ENCODE data around the gene KLF3. TPM values are rescaled to one million over a fixed set of nuclear protein-coding genes. Genes with fewer than 3 reads are reported as not detected.
A peak's percentile ranks its signal among the peaks of the same experiment; 100 is the strongest.
"Not testable (repeated sequence)": the region's sequence is repeated elsewhere in the genome, so short reads cannot be mapped to it uniquely, and the experiment has no call there.

KLF3 gene
- total RNA-seq, 1 experiment from 2014 or later, result 37.5 TPM

- no peak for TF ChIP-seq EZH2 (IDR thresholded peaks at IDR 0.05; ENCODE audit: low read depth)
- BruUV-seq (replicated peaks), result no TSS peak
- Histone ChIP-seq H3K27ac (peak overlapping the region; percentile 78), H3K4me3 (no peak overlapping the region), H2AFZ (no peak overlapping the region), H3K27me3 (ENCODE audit: insufficient read depth, low read depth) (no peaks in the 10 kb centered on the region), H3K4me1 (replicated peaks; ENCODE audit: insufficient read depth) (peaks cover 58% of the 10 kb centered on the region), H3K9me2 (ENCODE audit: insufficient read depth) (no peaks in the 10 kb centered on the region), H4K20me1 (ENCODE audit: insufficient read depth) (no peaks in the 10 kb centered on the region), H3K36me3 (ENCODE audit: low read depth) (no peaks in the 10 kb centered on the region), H3F3A (ENCODE audit: insufficient read depth, low read depth) (peaks cover 41% of the 10 kb centered on the region), H3K9me3 (ENCODE audit: insufficient read depth, low read depth) (no peaks in the 10 kb centered on the region), H3K4me2 (peak overlapping the region; percentile 77), H3K79me2 (ENCODE audit: low read depth) (no peaks in the 10 kb centered on the region)
- POLR2A ChIA-PET (ENCODE audit: unreplicated experiment), result interaction anchor here (0.6 kb wide), 1 partner anchor 417 kb away, joined by 5 read pairs; no protein-coding TSS in a partner anchor
- intact Hi-C loops (cut with micrococcal nuclease; ENCODE audit: unreplicated experiment), result loop anchor here (2.0 kb wide), 1 partner anchor 46 kb away; no protein-coding TSS in a partner anchor
- CTCF ChIA-PET, result interaction anchor here (0.7 to 2.3 kb wide), 2 partner anchors 108 to 298 kb away, joined by 3 to 5 read pairs; no protein-coding TSS in a partner anchor
- no peak for DNase-seq
Measured at GRCh38 chr4:38620527-38621027, 43.4 kb upstream of the KLF3 start.

GRCh38 chr4:38621028-38621684 is 42.8 kb upstream of the KLF3 start:
- H3K4me3 ChIP-seq, result peak overlapping the region; percentile 31; the same call in 1 of the 2 replicates
- no peak for TF ChIP-seq EZH2 (IDR thresholded peaks at IDR 0.05; ENCODE audit: low read depth)
- TF ChIP-seq, protein P1, sequence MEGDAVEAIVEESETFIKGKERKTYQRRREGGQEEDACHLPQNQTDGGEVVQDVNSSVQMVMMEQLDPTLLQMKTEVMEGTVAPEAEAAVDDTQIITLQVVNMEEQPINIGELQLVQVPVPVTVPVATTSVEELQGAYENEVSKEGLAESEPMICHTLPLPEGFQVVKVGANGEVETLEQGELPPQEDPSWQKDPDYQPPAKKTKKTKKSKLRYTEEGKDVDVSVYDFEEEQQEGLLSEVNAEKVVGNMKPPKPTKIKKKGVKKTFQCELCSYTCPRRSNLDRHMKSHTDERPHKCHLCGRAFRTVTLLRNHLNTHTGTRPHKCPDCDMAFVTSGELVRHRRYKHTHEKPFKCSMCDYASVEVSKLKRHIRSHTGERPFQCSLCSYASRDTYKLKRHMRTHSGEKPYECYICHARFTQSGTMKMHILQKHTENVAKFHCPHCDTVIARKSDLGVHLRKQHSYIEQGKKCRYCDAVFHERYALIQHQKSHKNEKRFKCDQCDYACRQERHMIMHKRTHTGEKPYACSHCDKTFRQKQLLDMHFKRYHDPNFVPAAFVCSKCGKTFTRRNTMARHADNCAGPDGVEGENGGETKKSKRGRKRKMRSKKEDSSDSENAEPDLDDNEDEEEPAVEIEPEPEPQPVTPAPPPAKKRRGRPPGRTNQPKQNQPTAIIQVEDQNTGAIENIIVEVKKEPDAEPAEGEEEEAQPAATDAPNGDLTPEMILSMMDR (conservative IDR thresholded peaks at IDR 0.05), result no peak
- peak overlapping the region; percentile 77 for H3K4me2 ChIP-seq
- H3K27ac ChIP-seq, result peak overlapping the region; percentile 78
- H3K79me2 ChIP-seq (ENCODE audit: low read depth), result no peaks in the 10 kb centered on the region
- CTCF ChIA-PET, result interaction anchor here (2.3 kb wide), 1 partner anchor 107 kb away, joined by 5 read pairs; no protein-coding TSS in a partner anchor
- no peaks in the 10 kb centered on the region for H4K20me1 ChIP-seq (ENCODE audit: insufficient read depth)
- no peaks in the 10 kb centered on the region for H3K9me2 ChIP-seq (ENCODE audit: insufficient read depth)
- H2AFZ ChIP-seq, result no peak overlapping the region
- no peaks in the 10 kb centered on the region for H3K27me3 ChIP-seq (ENCODE audit: insufficient read depth, low read depth)
- no TSS peak for BruUV-seq (replicated peaks)
- peaks cover 41% of the 10 kb centered on the region for H3F3A ChIP-seq (ENCODE audit: insufficient read depth, low read depth)
- no peaks in the 10 kb centered on the region for H3K36me3 ChIP-seq (ENCODE audit: low read depth)
- DNase-seq, result peak; percentile 41 to 99
- POLR2A ChIA-PET (ENCODE audit: unreplicated experiment), result interaction anchor here (0.6 kb wide), 1 partner anchor 416 kb away, joined by 5 read pairs; no protein-coding TSS in a partner anchor
- intact Hi-C loops (cut with micrococcal nuclease; ENCODE audit: unreplicated experiment), result loop anchor here (2.0 kb wide), 1 partner anchor 46 kb away; no protein-coding TSS in a partner anchor
- H3K9me3 ChIP-seq (ENCODE audit: insufficient read depth, low read depth), result no peaks in the 10 kb centered on the region
- peaks cover 53% of the 10 kb centered on the region for H3K4me1 ChIP-seq (replicated peaks; ENCODE audit: insufficient read depth)

DNA sequence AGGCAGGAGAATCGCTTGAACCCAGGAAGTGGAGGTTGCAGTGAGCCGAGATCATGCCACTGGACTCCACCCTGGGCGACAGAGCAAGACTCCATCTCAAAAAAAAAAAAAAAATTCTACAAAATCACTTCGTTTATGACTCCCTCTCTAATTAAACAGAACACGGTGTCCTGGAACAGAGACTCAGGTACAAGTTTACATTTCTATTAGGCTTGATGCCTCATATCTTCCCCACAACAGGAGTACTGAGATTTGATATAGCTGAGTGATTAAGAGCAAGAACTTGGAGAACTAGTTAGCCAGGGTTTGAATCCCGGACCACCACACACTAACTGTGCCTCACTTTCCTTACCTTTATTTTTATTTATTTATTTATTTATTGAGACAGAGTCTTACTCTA is 42.2 kb upstream of the KLF3 start:
- H3F3A ChIP-seq (ENCODE audit: insufficient read depth, low read depth), result peaks cover 36% of the 10 kb centered on the region
- H3K79me2 ChIP-seq (ENCODE audit: low read depth), result no peaks in the 10 kb centered on the region
- H2AFZ ChIP-seq, result no peak overlapping the region
- DNase-seq, result no peak
- H3K4me1 ChIP-seq (replicated peaks; ENCODE audit: insufficient read depth), result peaks cover 48% of the 10 kb centered on the region
- intact Hi-C loops (cut with micrococcal nuclease; ENCODE audit: unreplicated experiment), result loop anchor here (2.0 kb wide), 1 partner anchor 45 kb away; no protein-coding TSS in a partner anchor
- peak overlapping the region; percentile 77 for H3K4me2 ChIP-seq
- no TSS peak for BruUV-seq (replicated peaks)
- no peak for TF ChIP-seq EZH2 (IDR thresholded peaks at IDR 0.05; ENCODE audit: low read depth)
- TF ChIP-seq, protein P1 (conservative IDR thresholded peaks at IDR 0.05), result no peak
- no peaks in the 10 kb centered on the region for H3K27me3 ChIP-seq (ENCODE audit: insufficient read depth, low read depth)
- CTCF ChIA-PET, result no interaction called here
- no peaks in the 10 kb centered on the region for H3K36me3 ChIP-seq (ENCODE audit: low read depth)
- H3K27ac ChIP-seq, result peak overlapping the region; percentile 78
- POLR2A ChIA-PET (ENCODE audit: unreplicated experiment), result no interaction called here
- H3K9me2 ChIP-seq (ENCODE audit: insufficient read depth), result no peaks in the 10 kb centered on the region
- no peaks in the 10 kb centered on the region for H4K20me1 ChIP-seq (ENCODE audit: insufficient read depth)
- no peaks in the 10 kb centered on the region for H3K9me3 ChIP-seq (ENCODE audit: insufficient read depth, low read depth)
- peak overlapping the region; percentile 31; the same call in 1 of the 2 replicates for H3K4me3 ChIP-seq

GRCh38 chr4:38622340-38622739 is 41.7 kb upstream of the KLF3 start:
- Histone ChIP-seq H3F3A (ENCODE audit: insufficient read depth, low read depth) (peaks cover 32% of the 10 kb centered on the region), H3K4me2 (peak overlapping the region; percentile 10; the same call in 1 of the 2 replicates), H3K27ac (peak overlapping the region; percentile 78), H3K4me1 (replicated peaks; ENCODE audit: insufficient read depth) (peaks cover 48% of the 10 kb centered on the region)
- CTCF ChIA-PET; H2AFZ ChIP-seq; H3K4me3 ChIP-seq; POLR2A ChIA-PET (ENCODE audit: unreplicated experiment); BruUV-seq (replicated peaks); intact Hi-C loops (cut with micrococcal nuclease; ENCODE audit: unreplicated experiment); H3K9me2 ChIP-seq (ENCODE audit: insufficient read depth); H3K9me3 ChIP-seq (ENCODE audit: insufficient read depth, low read depth); H3K27me3 ChIP-seq (ENCODE audit: insufficient read depth, low read depth); H3K79me2 ChIP-seq (ENCODE audit: low read depth); H3K36me3 ChIP-seq (ENCODE audit: low read depth); H4K20me1 ChIP-seq (ENCODE audit: insufficient read depth); DNase-seq: not testable (repeated sequence)

Measured in PC-9 (cell line).